B cell (primary cell): ENCODE results near the gene NTN1.

Experiments
- EZH2 ChIP-seq: IDR thresholded peaks from 2 replicates; pipeline ENCODE4 v1.6.1; 2012; ENCODE audit warnings: borderline replicate concordance, low read depth, mild to moderate bottlenecking, moderate library complexity, low read length; ENCODE audit not compliant: insufficient read depth, poor library complexity, severe bottlenecking
- TF ChIP-seq, protein P1 (sequence below): fragments of 200-600 bp; IDR thresholded peaks from one replicate; pipeline ENCODE4 v1.8.0; 2022; ENCODE audit warnings: antibody characterized with exemption, mild to moderate bottlenecking

DNA sequence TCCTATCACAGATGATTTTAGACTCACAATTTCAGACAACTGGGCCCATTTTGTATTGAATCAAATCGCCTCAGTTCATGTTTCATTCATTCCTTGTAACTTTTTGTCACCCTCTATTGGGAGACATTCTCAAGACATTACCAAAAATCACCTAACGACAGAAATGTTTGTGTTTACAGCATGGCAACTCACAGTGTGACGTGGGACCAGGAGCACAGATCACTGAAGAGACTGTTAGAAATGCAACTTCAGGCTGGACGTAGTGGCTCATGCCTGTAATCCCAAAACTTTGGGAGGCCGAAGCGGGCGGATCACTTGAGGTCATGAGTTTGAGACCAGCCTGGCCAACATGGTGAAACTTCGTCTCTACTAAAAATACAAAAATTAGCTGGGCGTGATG lies 249.6 kb downstream of the NTN1 start:
- TF ChIP-seq, protein P1, sequence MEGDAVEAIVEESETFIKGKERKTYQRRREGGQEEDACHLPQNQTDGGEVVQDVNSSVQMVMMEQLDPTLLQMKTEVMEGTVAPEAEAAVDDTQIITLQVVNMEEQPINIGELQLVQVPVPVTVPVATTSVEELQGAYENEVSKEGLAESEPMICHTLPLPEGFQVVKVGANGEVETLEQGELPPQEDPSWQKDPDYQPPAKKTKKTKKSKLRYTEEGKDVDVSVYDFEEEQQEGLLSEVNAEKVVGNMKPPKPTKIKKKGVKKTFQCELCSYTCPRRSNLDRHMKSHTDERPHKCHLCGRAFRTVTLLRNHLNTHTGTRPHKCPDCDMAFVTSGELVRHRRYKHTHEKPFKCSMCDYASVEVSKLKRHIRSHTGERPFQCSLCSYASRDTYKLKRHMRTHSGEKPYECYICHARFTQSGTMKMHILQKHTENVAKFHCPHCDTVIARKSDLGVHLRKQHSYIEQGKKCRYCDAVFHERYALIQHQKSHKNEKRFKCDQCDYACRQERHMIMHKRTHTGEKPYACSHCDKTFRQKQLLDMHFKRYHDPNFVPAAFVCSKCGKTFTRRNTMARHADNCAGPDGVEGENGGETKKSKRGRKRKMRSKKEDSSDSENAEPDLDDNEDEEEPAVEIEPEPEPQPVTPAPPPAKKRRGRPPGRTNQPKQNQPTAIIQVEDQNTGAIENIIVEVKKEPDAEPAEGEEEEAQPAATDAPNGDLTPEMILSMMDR, result no peak
- TF ChIP-seq EZH2, result no peak
